A549 (cell line): ENCODE results near the gene ZG16. TPM values are rescaled to one million over a fixed set of nuclear protein-coding genes. Genes with fewer than 3 reads are reported as not detected.

ENCODE experiments used
- ATAC-seq, 2 experiments: fragments of 200-7000 bp in 1 of 2; fragments of >200 bp in 1 of 2; cut with Nextera tagmentation in 1 of 2; cut with Tn5 transposase in 1 of 2; 3 replicates each; pipeline versions ENCODE4 v1.8.0 to v1.9.1; 2018 to 2020; ENCODE audit warnings: mild to moderate bottlenecking in 1 of 2, moderate library complexity in 1 of 2
- CTCF ChIA-PET: fragments of 300-600 bp; sonication (Branson Sonifier 250); formaldehyde crosslinking; extraction: SDS; loops from one replicate; lab custom pipeline; 2021; ENCODE audit warnings: antibody characterized with exemption, inconsistent platforms; lab: Yijun Ruan, JAX
- POLR2A ChIA-PET: fragments of 350-600 bp; formaldehyde crosslinking; extraction: SDS; loops from one replicate; lab custom pipeline; 2021; ENCODE audit warnings: antibody characterized with exemption, inconsistent platforms; lab: Yijun Ruan, JAX
- DNase-seq, 2 experiments: peaks; one replicate each; pipeline versions ENCODE4 v3.0.0 to v3.0.0-alpha.2; 2011 to 2016; ENCODE audit warnings: low read depth in 1 of 2, low spot score in 1 of 2
- FAIRE-seq: peaks from 2 replicates; lab custom pipeline; 2011; peaks lifted over from hg19 to GRCh38; lab: Jason Lieb, UNC
- H3K27ac ChIP-seq, 2 experiments: fragments of >200 bp; sonication (Bioruptor Twin); formaldehyde crosslinking; 3 replicates each; pipeline ENCODE4 v1.5.1; 2016 to 2017
- H3K4me1 ChIP-seq: fragments of >200 bp; sonication (Bioruptor Twin); formaldehyde crosslinking; 3 replicates; pipeline ENCODE4 v1.6.1; 2016
- H3K4me2 ChIP-seq: fragments of >200 bp; sonication (Bioruptor Twin); formaldehyde crosslinking; 3 replicates; pipeline ENCODE4 v1.6.1; 2016
- H3K4me3 ChIP-seq: fragments of >200 bp; sonication (Bioruptor Twin); formaldehyde crosslinking; 3 replicates; pipeline ENCODE4 v1.5.1; 2016
- H3K9me3 ChIP-seq: fragments of >200 bp; sonication (Bioruptor Twin); formaldehyde crosslinking; 3 replicates; pipeline ENCODE4 v1.6.1; 2016
- CBX2 ChIP-seq: fragments of 200-600 bp; sonication (generic); IDR thresholded peaks from 2 replicates; pipeline ENCODE4 v1.6.1; 2016; ENCODE audit warnings: low read depth, mild to moderate bottlenecking, borderline replicate concordance
- CBX8 ChIP-seq: fragments of 200-600 bp; sonication (generic); IDR thresholded peaks from 2 replicates; pipeline ENCODE4 v1.6.1; 2016
- CHD2 ChIP-seq: fragments of 150-350 bp; IDR thresholded peaks from 2 replicates; pipeline ENCODE4 v1.6.1; 2014; ENCODE audit warnings: low read length; ENCODE audit not compliant: partially characterized antibody
- CHD4 ChIP-seq: fragments of 200-600 bp; sonication (generic); IDR thresholded peaks from 2 replicates; pipeline ENCODE4 v1.6.1; 2016; ENCODE audit warnings: antibody characterized with exemption, mild to moderate bottlenecking, borderline replicate concordance
- EHF ChIP-seq: fragments of 250-450 bp; sonication (Bioruptor Pico); IDR thresholded peaks from 2 replicates; pipeline ENCODE4 v1.5.0; 2020; ENCODE audit warnings: mild to moderate bottlenecking
- EHMT2 ChIP-seq: fragments of 200-600 bp; sonication (generic); IDR thresholded peaks from 2 replicates; pipeline ENCODE4 v1.6.1; 2016; ENCODE audit warnings: antibody characterized with exemption, low read depth, mild to moderate bottlenecking, moderate library complexity
- EP300 ChIP-seq, 2 experiments: fragments of >200 bp; sonication (Bioruptor Twin); formaldehyde crosslinking; IDR thresholded peaks; 2 replicates in 1 of 2; 3 replicates in 1 of 2; pipeline ENCODE4 v1.6.1; 2016 to 2017
- ESRRA ChIP-seq: fragments of 150-350 bp; IDR thresholded peaks from 2 replicates; pipeline ENCODE4 v1.6.1; 2014; ENCODE audit warnings: mild to moderate bottlenecking, low read length, borderline replicate concordance
- FOSL2 ChIP-seq, 2 experiments: fragments of 450-650 bp in 1 of 2; fragments of >200 bp in 1 of 2; sonication (Bioruptor Twin) in 1 of 2; formaldehyde crosslinking; IDR thresholded peaks; 2 replicates each; pipeline versions ENCODE4 v1.5.0 to v1.6.1; 2016 to 2020; ENCODE audit warnings: mild to moderate bottlenecking in 1 of 2, moderate library complexity in 1 of 2
- FOXS1 ChIP-seq: fragments of 250-450 bp; sonication (Bioruptor Pico); IDR thresholded peaks from 2 replicates; pipeline ENCODE4 v1.5.0; 2020; ENCODE audit warnings: mild to moderate bottlenecking, moderate library complexity
- HEYL ChIP-seq: fragments of 250-450 bp; sonication (Bioruptor Pico); IDR thresholded peaks from 2 replicates; pipeline ENCODE4 v1.8.0; 2021; ENCODE audit warnings: mild to moderate bottlenecking, moderate library complexity
- HOXA7 ChIP-seq: fragments of 250-450 bp; sonication (Bioruptor Pico); IDR thresholded peaks from 2 replicates; pipeline ENCODE4 v1.5.0; 2020; ENCODE audit warnings: mild to moderate bottlenecking, moderate library complexity
- HOXB13 ChIP-seq: fragments of 250-450 bp; sonication (Bioruptor Pico); IDR thresholded peaks from 2 replicates; pipeline ENCODE4 v1.5.0; 2020; ENCODE audit warnings: low read depth, mild to moderate bottlenecking, moderate library complexity
- JUNB ChIP-seq: fragments of >200 bp; sonication (Bioruptor Twin); formaldehyde crosslinking; IDR thresholded peaks from 2 replicates; pipeline ENCODE4 v1.6.1; 2016
- MAFK ChIP-seq: fragments of 450-650 bp; IDR thresholded peaks from 2 replicates; pipeline ENCODE4 v1.6.1; 2014; ENCODE audit not compliant: partially characterized antibody
- NFE2L2 ChIP-seq: fragments of 150-350 bp; conservative IDR thresholded peaks from 2 replicates; pipeline ENCODE4 v1.6.1; 2014; ENCODE audit warnings: low read length
- NR3C1 ChIP-seq: fragments of >200 bp; sonication (Bioruptor Twin); formaldehyde crosslinking; IDR thresholded peaks from 3 replicates; pipeline ENCODE4 v1.6.1; 2017
- PHF8 ChIP-seq: fragments of 200-600 bp; sonication (generic); IDR thresholded peaks from 2 replicates; pipeline ENCODE4 v1.6.1; 2016; ENCODE audit warnings: low read depth, mild to moderate bottlenecking, antibody characterized with exemption, moderate library complexity, borderline replicate concordance
- POLR2AphosphoS2 ChIP-seq: conservative IDR thresholded peaks from 2 replicates; pipeline ENCODE4 v1.6.1; 2012; ENCODE audit warnings: low read length, improper control_type of control experiment, inconsistent platforms
- RARB ChIP-seq: fragments of 250-450 bp; sonication (Bioruptor Pico); IDR thresholded peaks from 2 replicates; pipeline ENCODE4 v1.8.0; 2021; ENCODE audit warnings: mild to moderate bottlenecking, moderate library complexity
- RCOR1 ChIP-seq: fragments of 150-350 bp; IDR thresholded peaks from 2 replicates; pipeline ENCODE4 v1.6.1; 2014; ENCODE audit warnings: antibody characterized with exemption, low read length, low read depth
- RNF2 ChIP-seq: fragments of 200-600 bp; sonication (generic); IDR thresholded peaks from 2 replicates; pipeline ENCODE4 v1.6.1; 2016; ENCODE audit warnings: low read depth, mild to moderate bottlenecking, antibody characterized with exemption, moderate library complexity, borderline replicate concordance
- SREBF2 ChIP-seq: fragments of 450-650 bp; IDR thresholded peaks from 2 replicates; pipeline ENCODE4 v1.6.1; 2014; ENCODE audit warnings: mild to moderate bottlenecking, moderate library complexity
- TFCP2L1 ChIP-seq: fragments of 250-450 bp; sonication (Bioruptor Pico); IDR thresholded peaks from 2 replicates; pipeline ENCODE4 v1.5.0; 2021; ENCODE audit warnings: mild to moderate bottlenecking
- TP53 ChIP-seq: fragments of 250-450 bp; sonication (Bioruptor Pico); IDR thresholded peaks from 2 replicates; pipeline ENCODE4 v1.5.0; 2021; ENCODE audit warnings: mild to moderate bottlenecking, moderate library complexity
- ZC3H11A ChIP-seq: fragments of 450-650 bp; IDR thresholded peaks from 2 replicates; pipeline ENCODE4 v1.6.1; 2014; ENCODE audit warnings: antibody characterized with exemption, mild to moderate bottlenecking
- ZNF302 ChIP-seq: fragments of 250-450 bp; sonication (Bioruptor Pico); IDR thresholded peaks from 2 replicates; pipeline ENCODE4 v1.9.0; 2021; ENCODE audit warnings: inconsistent platforms, mild to moderate bottlenecking, moderate library complexity
- WGBS: methylation state at CpG from one replicate; pipeline ENCODE4 v1.1.6; 2017; ENCODE audit errors: missing lambda C conversion rate; 5-methylcytosine and 5-hydroxymethylcytosine counted together
- polyA plus RNA-seq, 4 experiments: library from polyadenylated mRNA; depleted of rRNA in 3 of 4; stranded (reverse); fragments of >200 nt; fragmentation: RNase III in 1 of 4; extraction: RNeasy Plus Mini Kit Qiagen cat#74134 plus additional on column Dnase treatment in 1 of 4; gene quantifications; 2 replicates in 3 of 4; 3 replicates in 1 of 4; pipeline ENCODE4 v1.2.3, GENCODE V29; 2011 to 2017
- TF ChIP-seq, protein P1 (sequence below): fragments of 250-450 bp; sonication (Bioruptor Pico); IDR thresholded peaks from 2 replicates; pipeline ENCODE4 v1.5.0; 2021; ENCODE audit warnings: mild to moderate bottlenecking, moderate library complexity, borderline replicate concordance
- TF ChIP-seq, protein P2 (sequence below): fragments of >200 bp; sonication (Bioruptor Twin); formaldehyde crosslinking; IDR thresholded peaks from 3 replicates; pipeline ENCODE4 v1.6.1; 2016
- TF ChIP-seq, protein P3 (sequence below): IDR thresholded peaks from 2 replicates; pipeline ENCODE4 v1.6.1; 2012
- TF ChIP-seq, protein P4 (sequence below): fragments of 250-450 bp; sonication (Bioruptor Pico); IDR thresholded peaks from 2 replicates; pipeline ENCODE4 v1.5.0; 2020; ENCODE audit warnings: low read depth, mild to moderate bottlenecking, moderate library complexity
- TF ChIP-seq, protein P5 (sequence below): IDR thresholded peaks from 2 replicates; pipeline ENCODE4 v1.6.1; 2012

The ZG16 gene
- polyA plus RNA-seq, 2 of the 4 experiments (the other 2 are of a cell fraction), result not detected

DNA sequence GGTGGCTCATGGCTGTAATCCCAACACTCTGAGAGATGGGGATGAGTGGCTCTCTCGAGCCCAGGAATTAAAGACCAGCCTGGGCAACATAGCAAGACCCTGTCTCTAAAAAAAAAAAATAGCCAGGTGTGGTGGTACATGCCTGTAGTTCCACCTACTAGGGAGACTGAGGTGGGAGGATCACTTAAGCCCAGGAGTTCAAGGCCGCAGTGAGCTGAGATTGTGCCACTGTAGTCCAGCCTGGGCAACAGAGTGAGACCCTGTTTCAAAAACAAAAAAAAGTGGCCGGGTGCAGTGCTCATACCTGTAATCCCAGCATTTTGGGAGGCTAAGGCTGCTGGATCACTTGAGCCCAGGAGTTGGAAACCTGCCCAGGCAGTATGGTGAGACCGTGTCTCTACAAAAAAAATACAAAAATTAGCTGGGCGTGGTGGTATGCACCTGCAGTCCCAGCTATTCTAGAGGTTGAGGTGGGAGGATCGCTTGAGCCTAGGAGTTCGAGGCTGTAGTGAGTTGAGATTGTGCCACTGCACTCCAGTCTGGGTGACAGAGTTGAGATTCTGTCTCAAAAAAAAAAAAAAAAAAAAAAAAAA is 35.3 kb upstream of the ZG16 start:
- Histone ChIP-seq H3K4me3 (no peak overlapping the region), H3K27ac (no peak overlapping the region), H3K4me1 (no peaks in the 10 kb centered on the region), H3K9me3 (no peaks in the 10 kb centered on the region)
- 57% methylated on average over 7 of the region's 7 CpGs for WGBS
- ChIA-PET CTCF (interaction anchor here (0.7 kb wide), 1 partner anchor 105 kb away, joined by 3 read pairs; no protein-coding TSS in a partner anchor), POLR2A (no interaction called here)
- ATAC-seq (no peak), FAIRE-seq (no peak)
- TF ChIP-seq CHD2, result no peak
- TF ChIP-seq RNF2, result no peak
- TF ChIP-seq, protein P1, sequence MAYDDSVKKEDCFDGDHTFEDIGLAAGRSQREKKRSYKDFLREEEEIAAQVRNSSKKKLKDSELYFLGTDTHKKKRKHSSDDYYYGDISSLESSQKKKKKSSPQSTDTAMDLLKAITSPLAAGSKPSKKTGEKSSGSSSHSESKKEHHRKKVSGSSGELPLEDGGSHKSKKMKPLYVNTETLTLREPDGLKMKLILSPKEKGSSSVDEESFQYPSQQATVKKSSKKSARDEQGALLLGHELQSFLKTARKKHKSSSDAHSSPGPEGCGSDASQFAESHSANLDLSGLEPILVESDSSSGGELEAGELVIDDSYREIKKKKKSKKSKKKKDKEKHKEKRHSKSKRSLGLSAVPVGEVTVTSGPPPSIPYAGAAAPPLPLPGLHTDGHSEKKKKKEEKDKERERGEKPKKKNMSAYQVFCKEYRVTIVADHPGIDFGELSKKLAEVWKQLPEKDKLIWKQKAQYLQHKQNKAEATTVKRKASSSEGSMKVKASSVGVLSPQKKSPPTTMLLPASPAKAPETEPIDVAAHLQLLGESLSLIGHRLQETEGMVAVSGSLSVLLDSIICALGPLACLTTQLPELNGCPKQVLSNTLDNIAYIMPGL, result no peak
- no peak for TF ChIP-seq PHF8
- no peak for TF ChIP-seq ZNF302 (CRISPR knock-in tag)
- no peak for TF ChIP-seq CHD4
- TF ChIP-seq POLR2AphosphoS2, result no peak
- TF ChIP-seq RCOR1, result no peak
- TF ChIP-seq CBX2, result no peak
- TF ChIP-seq MAFK, result no peak
- no peak for TF ChIP-seq ESRRA
- no peak for TF ChIP-seq JUNB
- no peak for TF ChIP-seq CBX8
- TF ChIP-seq TP53 (CRISPR knock-in tag), result no peak
- TF ChIP-seq, protein P2, sequence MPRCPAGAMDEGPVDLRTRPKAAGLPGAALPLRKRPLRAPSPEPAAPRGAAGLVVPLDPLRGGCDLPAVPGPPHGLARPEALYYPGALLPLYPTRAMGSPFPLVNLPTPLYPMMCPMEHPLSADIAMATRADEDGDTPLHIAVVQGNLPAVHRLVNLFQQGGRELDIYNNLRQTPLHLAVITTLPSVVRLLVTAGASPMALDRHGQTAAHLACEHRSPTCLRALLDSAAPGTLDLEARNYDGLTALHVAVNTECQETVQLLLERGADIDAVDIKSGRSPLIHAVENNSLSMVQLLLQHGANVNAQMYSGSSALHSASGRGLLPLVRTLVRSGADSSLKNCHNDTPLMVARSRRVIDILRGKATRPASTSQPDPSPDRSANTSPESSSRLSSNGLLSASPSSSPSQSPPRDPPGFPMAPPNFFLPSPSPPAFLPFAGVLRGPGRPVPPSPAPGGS, result no peak
- no peak for TF ChIP-seq RARB (CRISPR knock-in tag)
- TF ChIP-seq NFE2L2, result no peak
- TF ChIP-seq HOXB13 (CRISPR knock-in tag), result no peak
- no peak for TF ChIP-seq EHF (CRISPR knock-in tag)
- no peak for TF ChIP-seq FOXS1 (CRISPR knock-in tag)
- TF ChIP-seq, all 56 proteins: peak for 0
- no peak for DNase-seq
- H3K4me2 ChIP-seq, result no peak overlapping the region

DNA sequence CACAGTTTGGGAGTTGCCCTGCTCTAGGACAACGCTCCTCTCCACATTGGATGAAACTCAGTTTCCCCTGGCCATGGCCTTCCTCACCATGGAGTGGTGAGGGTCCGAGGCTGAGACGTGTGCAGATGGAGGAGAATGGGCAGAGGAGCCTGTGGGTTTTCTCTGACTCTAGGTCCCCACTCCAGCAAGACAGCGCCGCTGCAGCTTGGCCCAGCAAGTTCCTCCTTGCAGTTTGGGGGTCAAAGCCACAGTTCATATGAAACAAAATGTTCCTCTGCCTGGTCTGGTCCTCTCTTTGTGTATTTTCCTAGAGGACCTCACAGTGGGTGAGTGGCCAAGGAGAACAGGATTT is 34.6 kb upstream of the ZG16 start:
- 61% methylated on average over 5 of the region's 5 CpGs for WGBS

More for the DNA sequence above, 34.6 kb upstream of the ZG16 start:
- H3K27ac ChIP-seq, result no peak overlapping the region
- H3K4me2 ChIP-seq, result no peak overlapping the region
- no peak for FAIRE-seq
- no peak for ATAC-seq
- no peak overlapping the region for H3K4me3 ChIP-seq
- DNase-seq, result no peak
- H3K9me3 ChIP-seq, result no peaks in the 10 kb centered on the region
- CTCF ChIA-PET, result interaction anchor here (1.1 kb wide), 1 partner anchor 14 kb away, joined by 5 read pairs; no protein-coding TSS in a partner anchor
- POLR2A ChIA-PET, result no interaction called here
- H3K4me1 ChIP-seq, result no peaks in the 10 kb centered on the region
- TF ChIP-seq, protein P3, sequence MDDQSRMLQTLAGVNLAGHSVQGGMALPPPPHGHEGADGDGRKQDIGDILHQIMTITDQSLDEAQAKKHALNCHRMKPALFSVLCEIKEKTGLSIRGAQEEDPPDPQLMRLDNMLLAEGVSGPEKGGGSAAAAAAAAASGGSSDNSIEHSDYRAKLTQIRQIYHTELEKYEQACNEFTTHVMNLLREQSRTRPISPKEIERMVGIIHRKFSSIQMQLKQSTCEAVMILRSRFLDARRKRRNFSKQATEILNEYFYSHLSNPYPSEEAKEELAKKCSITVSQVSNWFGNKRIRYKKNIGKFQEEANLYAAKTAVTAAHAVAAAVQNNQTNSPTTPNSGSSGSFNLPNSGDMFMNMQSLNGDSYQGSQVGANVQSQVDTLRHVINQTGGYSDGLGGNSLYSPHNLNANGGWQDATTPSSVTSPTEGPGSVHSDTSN, result no peak
- no peak for TF ChIP-seq ZC3H11A
- no peak for TF ChIP-seq HEYL (CRISPR knock-in tag)
- TF ChIP-seq EHMT2, result no peak
- TF ChIP-seq CHD4, result no peak
- TF ChIP-seq EP300 (IDR thresholded peaks at IDR 0.05), result no peak
- TF ChIP-seq, protein P4, sequence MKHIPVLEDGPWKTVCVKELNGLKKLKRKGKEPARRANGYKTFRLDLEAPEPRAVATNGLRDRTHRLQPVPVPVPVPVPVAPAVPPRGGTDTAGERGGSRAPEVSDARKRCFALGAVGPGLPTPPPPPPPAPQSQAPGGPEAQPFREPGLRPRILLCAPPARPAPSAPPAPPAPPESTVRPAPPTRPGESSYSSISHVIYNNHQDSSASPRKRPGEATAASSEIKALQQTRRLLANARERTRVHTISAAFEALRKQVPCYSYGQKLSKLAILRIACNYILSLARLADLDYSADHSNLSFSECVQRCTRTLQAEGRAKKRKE (CRISPR knock-in tag), result no peak
- TF ChIP-seq, protein P5, sequence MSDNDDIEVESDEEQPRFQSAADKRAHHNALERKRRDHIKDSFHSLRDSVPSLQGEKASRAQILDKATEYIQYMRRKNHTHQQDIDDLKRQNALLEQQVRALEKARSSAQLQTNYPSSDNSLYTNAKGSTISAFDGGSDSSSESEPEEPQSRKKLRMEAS, result no peak
- no peak for TF ChIP-seq MAFK
- TF ChIP-seq NR3C1, result no peak
- TF ChIP-seq TP53 (CRISPR knock-in tag), result no peak
- TF ChIP-seq RCOR1, result no peak
- TF ChIP-seq, protein P2, result no peak
- no peak for TF ChIP-seq RNF2
- TF ChIP-seq TFCP2L1 (CRISPR knock-in tag), result no peak
- no peak for TF ChIP-seq SREBF2
- TF ChIP-seq RARB (CRISPR knock-in tag), result no peak
- no peak for TF ChIP-seq HOXA7 (CRISPR knock-in tag)
- no peak for TF ChIP-seq FOSL2 (IDR thresholded peaks at IDR 0.05)
- no peak for TF ChIP-seq FOSL2 (CRISPR knock-in tag; IDR thresholded peaks at IDR 0.05)
